ENCODE results near the gene EPC2. TPM values are rescaled to one million over a fixed set of nuclear protein-coding genes. Genes with fewer than 3 reads are reported as not detected.

EPC2 gene
- total and polyA plus RNA-seq, 3 donors from 2014 or later, result 22.5 to 53.1 (median 41.7) TPM

DNA sequence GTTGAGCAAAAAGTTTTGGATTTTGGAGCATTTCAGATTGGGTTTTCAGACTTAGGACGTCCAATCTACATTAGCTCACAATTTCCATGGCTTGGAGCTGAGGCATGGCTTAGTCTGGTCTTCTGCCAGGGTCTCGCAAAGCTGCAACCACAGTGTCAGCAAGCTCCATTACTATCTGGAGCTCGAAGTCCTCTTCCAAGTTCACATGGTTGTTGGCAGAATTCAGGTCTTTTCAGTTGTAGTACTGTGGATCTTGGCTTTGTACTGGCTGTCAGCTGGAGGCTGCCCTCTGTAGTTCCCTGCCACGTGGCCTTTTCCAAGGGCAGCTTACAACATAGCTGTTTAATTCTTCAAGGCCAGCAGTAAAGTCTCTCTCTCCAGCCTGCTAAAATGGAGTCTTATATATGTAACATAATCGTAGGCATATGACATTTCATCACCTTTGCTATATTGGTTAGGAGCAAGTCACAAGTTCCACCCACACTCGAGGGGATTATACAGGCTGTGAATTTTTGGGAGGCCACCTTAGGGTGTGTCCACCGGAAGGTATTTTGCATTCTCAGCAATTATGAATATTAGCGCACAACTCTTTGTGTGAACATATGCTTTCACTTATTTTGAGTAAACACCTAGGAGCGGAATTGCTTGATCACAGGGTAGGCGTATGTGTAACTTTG lies 41.5 kb upstream of the EPC2 start:
- no peak overlapping the region for H3K4me3 ChIP-seq
- TF ChIP-seq, protein P1, sequence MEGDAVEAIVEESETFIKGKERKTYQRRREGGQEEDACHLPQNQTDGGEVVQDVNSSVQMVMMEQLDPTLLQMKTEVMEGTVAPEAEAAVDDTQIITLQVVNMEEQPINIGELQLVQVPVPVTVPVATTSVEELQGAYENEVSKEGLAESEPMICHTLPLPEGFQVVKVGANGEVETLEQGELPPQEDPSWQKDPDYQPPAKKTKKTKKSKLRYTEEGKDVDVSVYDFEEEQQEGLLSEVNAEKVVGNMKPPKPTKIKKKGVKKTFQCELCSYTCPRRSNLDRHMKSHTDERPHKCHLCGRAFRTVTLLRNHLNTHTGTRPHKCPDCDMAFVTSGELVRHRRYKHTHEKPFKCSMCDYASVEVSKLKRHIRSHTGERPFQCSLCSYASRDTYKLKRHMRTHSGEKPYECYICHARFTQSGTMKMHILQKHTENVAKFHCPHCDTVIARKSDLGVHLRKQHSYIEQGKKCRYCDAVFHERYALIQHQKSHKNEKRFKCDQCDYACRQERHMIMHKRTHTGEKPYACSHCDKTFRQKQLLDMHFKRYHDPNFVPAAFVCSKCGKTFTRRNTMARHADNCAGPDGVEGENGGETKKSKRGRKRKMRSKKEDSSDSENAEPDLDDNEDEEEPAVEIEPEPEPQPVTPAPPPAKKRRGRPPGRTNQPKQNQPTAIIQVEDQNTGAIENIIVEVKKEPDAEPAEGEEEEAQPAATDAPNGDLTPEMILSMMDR (IDR thresholded peaks at IDR 0.05), result no peak
- no peak for TF ChIP-seq POLR2A (IDR thresholded peaks at IDR 0.05)
- H3K27me3 ChIP-seq, result no peaks in the 10 kb centered on the region
- H3K27ac ChIP-seq, result no peak overlapping the region
- no peak for DNase-seq
- no peaks in the 10 kb centered on the region for H3K4me1 ChIP-seq
- no peaks in the 10 kb centered on the region for H3K36me3 ChIP-seq (ENCODE audit: low read depth, missing control alignments)
- WGBS, 2 donors, result 83 to 86% methylated on average over 10 of the region's 10 CpGs
- no peaks in the 10 kb centered on the region for H3K9me3 ChIP-seq
- intact Hi-C loops (cut with DNase I; ENCODE audit: low total_unique reads), result no loop called here

DNA sequence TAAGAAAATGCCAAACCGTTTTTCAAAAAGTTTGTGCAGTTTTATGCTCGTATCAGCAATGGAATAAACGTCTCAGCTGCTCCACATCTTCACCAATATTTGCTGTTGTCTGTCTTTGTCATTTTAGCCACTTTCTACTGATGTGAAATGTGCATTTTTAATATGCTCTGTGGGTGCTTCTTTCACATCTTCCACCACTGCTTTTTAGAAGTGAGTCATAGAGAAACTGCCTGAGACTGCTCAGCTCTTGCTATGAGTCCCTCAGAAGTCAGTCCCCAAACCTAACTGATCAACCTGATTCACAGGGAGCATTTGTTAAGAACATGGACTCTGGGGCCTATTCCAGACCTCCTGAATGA lies 41.0 kb upstream of the EPC2 start:
- 84 to 90% methylated on average over 3 of the region's 3 CpGs for WGBS, 2 donors
- DNase-seq, result no peak
- TF ChIP-seq, protein P1 (IDR thresholded peaks at IDR 0.05), result no peak
- no peak for TF ChIP-seq POLR2A (IDR thresholded peaks at IDR 0.05)
- H3K27me3 ChIP-seq, result no peaks in the 10 kb centered on the region
- no peaks in the 10 kb centered on the region for H3K4me1 ChIP-seq
- no peaks in the 10 kb centered on the region for H3K36me3 ChIP-seq (ENCODE audit: low read depth, missing control alignments)
- intact Hi-C loops (cut with DNase I; ENCODE audit: low total_unique reads), result no loop called here
- no peak overlapping the region for H3K4me3 ChIP-seq
- no peak overlapping the region for H3K27ac ChIP-seq
- no peaks in the 10 kb centered on the region for H3K9me3 ChIP-seq

DNA sequence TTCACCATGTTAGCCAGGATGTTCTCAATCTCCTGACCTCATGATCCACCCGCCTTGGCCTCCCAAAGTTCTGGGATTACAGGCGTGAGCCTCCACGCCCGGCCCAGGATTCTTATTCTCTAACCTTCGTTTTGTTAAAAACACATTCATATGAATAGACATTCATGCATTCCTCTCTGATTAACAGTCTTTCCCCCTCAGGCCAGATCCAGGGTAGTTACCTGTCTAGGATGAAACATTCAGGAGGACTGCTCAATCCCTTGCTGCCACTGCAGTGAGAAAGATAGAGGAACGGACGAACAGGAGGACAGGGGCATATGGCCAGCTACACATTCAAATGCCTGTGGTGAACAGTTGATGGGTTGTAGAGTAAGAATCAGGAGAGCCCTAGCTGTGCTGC lies 39.6 kb upstream of the EPC2 start:
- intact Hi-C loops (cut with DNase I; ENCODE audit: low total_unique reads), result no loop called here
- 83 to 96% methylated on average over 7 of the region's 7 CpGs for WGBS, 2 donors
- TF ChIP-seq POLR2A (IDR thresholded peaks at IDR 0.05), result no peak
- TF ChIP-seq, protein P1 (IDR thresholded peaks at IDR 0.05), result no peak
- H3K36me3 ChIP-seq (ENCODE audit: low read depth, missing control alignments), result no peaks in the 10 kb centered on the region
- H3K27ac ChIP-seq, result no peak overlapping the region
- H3K4me3 ChIP-seq, result no peak overlapping the region
- no peaks in the 10 kb centered on the region for H3K27me3 ChIP-seq
- H3K4me1 ChIP-seq, result no peaks in the 10 kb centered on the region
- H3K9me3 ChIP-seq, result no peaks in the 10 kb centered on the region
- DNase-seq, result no peak

DNA sequence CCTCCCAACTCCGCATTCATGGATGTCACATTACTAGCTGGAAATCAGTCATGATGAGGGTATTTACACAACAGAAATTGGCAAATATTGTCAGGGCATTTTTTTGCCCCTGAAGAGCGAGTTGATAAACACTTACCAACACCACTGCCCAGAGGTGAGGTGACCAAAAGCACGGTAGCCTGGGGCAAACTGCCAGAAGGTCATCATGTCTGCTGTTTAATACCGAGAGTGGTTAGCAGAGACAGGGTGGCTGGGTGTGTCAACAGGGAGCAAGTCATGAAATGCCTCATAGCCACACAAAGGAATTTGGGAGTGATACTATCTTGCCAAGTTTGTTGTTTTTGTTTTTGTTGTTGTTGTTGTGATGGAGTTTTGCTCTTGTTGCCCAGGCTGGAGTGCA lies 37.0 kb upstream of the EPC2 start:
- WGBS, 2 donors, result 89 to 93% methylated on average over 4 of the region's 4 CpGs
- TF ChIP-seq, protein P1 (IDR thresholded peaks at IDR 0.05), result no peak
- TF ChIP-seq POLR2A (IDR thresholded peaks at IDR 0.05), result no peak
- no peak overlapping the region for H3K4me3 ChIP-seq
- no peaks in the 10 kb centered on the region for H3K27me3 ChIP-seq
- intact Hi-C loops (cut with DNase I; ENCODE audit: low total_unique reads), result no loop called here
- no peaks in the 10 kb centered on the region for H3K4me1 ChIP-seq
- no peak for DNase-seq
- no peak overlapping the region for H3K27ac ChIP-seq
- H3K36me3 ChIP-seq (ENCODE audit: low read depth, missing control alignments), result no peaks in the 10 kb centered on the region
- no peaks in the 10 kb centered on the region for H3K9me3 ChIP-seq

Measured in testis (tissue), 3 donors.